ENCODE measurements around the gene MAP3K10.
"Not testable (repeated sequence)": the region's sequence is repeated elsewhere in the genome, so short reads cannot be mapped to it uniquely, and the experiment has no call there.

The MAP3K10 gene

GRCh38 chr19:40217934-40218890 lies 27.0 kb downstream of the MAP3K10 start, which contains the start of gene TTC9B:
Gene TTC9B (minus strand): TSS chr19:40218384. CDS start chr19:40218381, 3 bp downstream.
- no peak for DNase-seq

- not testable (repeated sequence) for DNase-seq
These were observed 27.8 kb downstream of the MAP3K10 start for GRCh38 chr19:40219029-40219428.

GRCh38 chr19:40219721-40220276 lies 28.6 kb downstream of the MAP3K10 start:
- no peak for DNase-seq

GRCh38 chr19:40220674-40221073 lies 29.4 kb downstream of the MAP3K10 start:
- no peak for DNase-seq

GRCh38 chr19:40221858-40222619 lies 30.8 kb downstream of the MAP3K10 start:
- peak; percentile 33 for DNase-seq

GRCh38 chr19:40223135-40223822 lies 32.1 kb downstream of the MAP3K10 start:
- DNase-seq, result no peak

- DNase-seq, result no peak
These were observed 33.3 kb downstream of the MAP3K10 start for GRCh38 chr19:40224342-40225150.

GRCh38 chr19:40225440-40226305 lies 34.4 kb downstream of the MAP3K10 start:
- DNase-seq, result no peak

GRCh38 chr19:40228346-40228745 lies 37.1 kb downstream of the MAP3K10 start:
- DNase-seq, result no peak

- DNase-seq, result no peak
These were observed 37.6 kb downstream of the MAP3K10 start for GRCh38 chr19:40228863-40229262.

GRCh38 chr19:40229484-40229883 lies 38.3 kb downstream of the MAP3K10 start:
- DNase-seq, result no peak

- DNase-seq, result no peak
These were observed 38.7 kb downstream of the MAP3K10 start for GRCh38 chr19:40229926-40230417.

- DNase-seq, result no peak
These were observed 39.8 kb downstream of the MAP3K10 start for GRCh38 chr19:40231057-40231456.

- DNase-seq, result no peak
These were observed 40.6 kb downstream of the MAP3K10 start for GRCh38 chr19:40231544-40232424.

- no peak for DNase-seq
These were observed 41.3 kb downstream of the MAP3K10 start for GRCh38 chr19:40232479-40232878.

- DNase-seq, result no peak
These were observed 42.0 kb downstream of the MAP3K10 start for GRCh38 chr19:40232949-40233810.

GRCh38 chr19:40233811-40234389 lies 42.7 kb downstream of the MAP3K10 start:
- no peak for DNase-seq

Measured in NCI-H510A (cell line).